ENCODE results near the gene AGPAT3.

GRCh38 chr21:43950936-43951335, 85.9 kb downstream of the AGPAT3 start:
- TF ChIP-seq CTCF (IDR thresholded peaks at IDR 0.05) (no peak), ZFX (IDR thresholded peaks at IDR 0.05; ENCODE audit: borderline replicate concordance) (no peak)
